NCI-H226 (cell line): ENCODE results near the gene CCDC192.
A peak's percentile ranks its signal among the peaks of the same experiment; 100 is the strongest.

Experiments used
- DNase-seq: peaks from one replicate; pipeline ENCODE4 v3.0.0-alpha.2; 2015

The CCDC192 gene

DNA sequence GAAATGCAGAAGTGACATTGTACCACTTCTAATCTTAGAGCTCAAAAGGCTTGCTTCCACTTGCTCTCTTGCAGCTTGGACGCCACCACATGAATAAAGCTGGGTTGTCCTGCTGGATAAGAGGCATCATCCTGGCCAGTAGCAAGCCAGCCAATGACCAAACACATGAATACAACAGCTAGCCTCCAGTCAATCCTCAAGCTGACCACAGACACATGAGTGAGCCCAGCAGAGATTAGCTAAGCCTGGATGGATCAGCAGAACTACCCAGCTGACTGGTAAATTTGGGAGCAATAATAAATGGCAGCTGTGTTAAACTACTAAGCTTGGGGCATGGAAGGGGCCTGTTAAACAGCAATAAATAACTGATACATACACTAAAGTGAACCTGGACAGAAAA, 259.3 kb downstream of the CCDC192 start:
- no peak for DNase-seq

DNA sequence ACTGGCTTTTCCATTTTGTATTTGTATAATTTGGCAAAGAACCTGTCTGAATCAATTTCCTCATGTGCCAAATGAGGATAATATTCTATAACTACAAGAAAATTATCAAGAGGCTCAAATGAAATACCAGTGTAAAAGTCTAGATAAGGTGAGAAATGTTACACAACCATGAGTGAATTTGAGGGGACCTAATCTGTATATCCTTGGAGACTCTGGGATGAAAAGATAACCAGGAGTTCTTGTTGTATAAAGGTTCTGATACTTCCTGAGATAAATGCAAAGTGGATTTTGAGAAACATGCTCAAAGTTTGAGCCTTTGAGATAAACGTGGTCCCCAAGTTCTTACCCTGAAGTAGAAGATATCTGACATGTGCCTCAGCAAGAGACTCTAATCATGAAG, 260.0 kb downstream of the CCDC192 start:
- no peak for DNase-seq

DNA sequence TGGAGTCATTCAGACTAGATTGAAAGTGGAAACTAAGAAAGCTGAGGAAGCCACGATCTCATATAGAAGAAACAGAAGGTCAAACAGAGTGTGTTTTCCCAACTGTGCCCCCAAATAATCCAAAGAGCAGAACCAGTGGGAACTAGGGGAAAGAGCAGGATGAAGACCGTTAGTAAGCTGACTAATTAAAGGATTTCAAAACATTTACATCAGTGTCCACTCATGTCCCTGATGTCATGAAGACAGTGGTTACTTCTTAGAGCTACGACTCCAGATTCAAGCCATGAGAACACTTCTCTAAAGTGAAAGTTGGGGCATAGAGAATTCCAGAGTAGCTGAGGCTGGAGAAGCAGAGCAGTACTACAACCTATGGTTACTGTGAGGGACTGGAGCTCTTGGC, 260.7 kb downstream of the CCDC192 start:
- no peak for DNase-seq

DNA sequence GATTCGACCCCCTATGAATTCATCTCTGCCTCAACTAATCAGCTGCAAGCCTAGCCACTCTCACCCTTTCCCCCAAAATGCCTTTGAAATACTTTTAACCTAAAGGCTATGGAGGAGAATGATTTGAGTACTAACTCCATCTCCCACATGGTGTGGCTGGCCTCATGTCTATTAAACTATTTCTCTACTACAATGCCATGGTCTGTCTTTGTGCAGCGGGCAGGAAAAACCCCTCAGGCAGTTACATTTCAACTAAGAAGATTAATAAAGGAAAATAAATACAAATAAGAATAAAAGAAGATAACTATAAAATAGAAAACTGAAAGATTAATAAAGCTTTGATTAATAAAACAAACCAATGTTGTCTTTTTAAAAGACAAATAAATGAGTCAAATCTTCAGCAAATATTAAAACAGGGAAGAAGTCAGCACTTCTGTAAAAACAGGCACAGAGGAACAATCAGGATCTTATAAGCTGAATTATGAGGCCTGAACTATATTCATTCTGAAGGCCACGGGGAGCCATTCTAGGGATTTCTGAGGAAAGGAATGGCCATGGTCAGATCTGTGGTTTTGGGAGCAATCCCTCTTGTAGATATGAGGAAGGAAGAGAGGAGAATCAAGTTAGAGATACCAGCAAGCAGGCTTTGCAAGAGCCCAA, 264.3 kb downstream of the CCDC192 start:
- DNase-seq, result no peak

DNA sequence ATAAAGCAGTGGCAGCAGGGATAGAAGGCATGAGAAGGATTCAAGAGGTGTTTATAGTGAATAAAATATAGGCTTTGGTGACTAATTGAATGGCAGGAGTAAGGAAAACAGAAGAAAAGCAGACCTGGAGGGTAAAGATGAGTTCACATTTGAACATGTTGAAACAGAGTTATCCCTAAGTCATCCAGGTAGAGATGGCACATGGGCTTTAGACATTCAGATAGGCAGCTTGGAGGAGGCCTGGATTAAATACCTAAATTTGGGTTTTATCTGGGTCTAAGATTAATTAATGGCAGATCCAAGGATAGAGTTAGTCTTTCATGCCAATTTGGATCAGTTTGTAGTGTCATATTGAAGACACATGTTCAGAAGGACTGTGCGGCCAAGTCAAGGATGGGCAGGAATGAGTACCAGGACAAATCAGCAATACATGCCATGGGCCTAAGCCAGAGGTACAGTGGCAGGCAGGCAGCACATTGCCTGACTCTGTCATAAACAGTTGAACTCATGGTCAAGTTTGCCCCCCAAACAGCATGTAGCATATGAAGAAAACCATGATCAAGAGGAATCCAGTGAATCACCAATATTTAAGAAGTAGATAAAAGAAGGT, 264.9 kb downstream of the CCDC192 start:
- DNase-seq, result no peak

DNA sequence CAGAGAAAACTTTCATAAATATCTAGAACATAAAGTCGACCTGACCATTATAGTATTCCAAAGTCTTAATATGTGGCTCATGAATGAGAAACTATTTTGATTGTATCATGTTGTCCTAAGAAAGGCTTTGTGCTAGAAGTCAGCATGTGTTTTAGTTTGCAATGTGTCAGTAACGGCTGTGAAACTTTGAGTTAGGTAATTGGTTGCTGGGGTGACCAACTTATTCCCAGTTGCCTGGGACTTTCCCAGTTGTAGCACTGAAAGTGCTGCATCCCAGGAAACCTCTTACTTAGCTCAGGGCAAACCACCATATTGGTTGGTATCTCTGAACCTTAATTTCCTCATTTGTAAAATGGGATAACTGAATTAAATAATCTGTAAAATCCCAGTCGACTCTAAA, 265.8 kb downstream of the CCDC192 start:
- no peak for DNase-seq

DNA sequence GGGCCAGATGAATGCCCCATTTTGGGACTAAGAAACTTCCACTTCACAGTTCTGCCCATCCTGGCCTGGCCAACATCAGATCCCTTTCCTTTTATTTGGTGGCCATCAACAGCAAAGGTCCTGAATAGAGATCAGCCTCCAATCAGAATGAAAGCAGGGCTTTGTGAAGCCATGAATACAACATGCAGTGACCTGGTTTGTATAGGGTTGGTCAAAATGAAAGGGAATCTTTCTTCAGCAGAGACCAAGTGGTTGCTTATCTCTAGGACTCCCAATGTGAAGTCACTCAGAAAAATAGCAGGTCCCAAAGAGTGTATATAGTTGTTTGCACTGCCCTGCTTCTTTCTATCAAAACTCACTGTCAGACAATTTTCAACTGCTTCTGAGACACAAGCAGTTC, 266.5 kb downstream of the CCDC192 start:
- DNase-seq, result no peak

DNA sequence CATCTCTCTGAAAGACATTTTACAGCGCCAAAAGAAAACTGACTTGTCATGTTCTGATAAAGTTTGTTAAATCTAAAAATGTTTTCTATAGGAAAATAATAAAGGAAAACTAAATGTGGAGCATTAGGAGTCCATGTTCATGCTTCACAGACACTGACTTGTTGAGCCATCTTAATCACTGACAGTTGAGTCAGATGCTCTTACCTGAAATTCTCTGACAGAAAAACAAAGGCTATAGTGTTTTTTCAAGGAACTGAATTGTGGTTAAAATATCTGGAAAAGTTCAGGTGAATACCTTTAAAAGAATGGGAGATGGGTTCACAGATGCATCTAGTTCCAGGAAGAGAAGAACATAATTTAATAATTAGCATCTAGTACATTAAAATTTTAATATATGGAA, 266.9 kb downstream of the CCDC192 start:
- no peak for DNase-seq

DNA sequence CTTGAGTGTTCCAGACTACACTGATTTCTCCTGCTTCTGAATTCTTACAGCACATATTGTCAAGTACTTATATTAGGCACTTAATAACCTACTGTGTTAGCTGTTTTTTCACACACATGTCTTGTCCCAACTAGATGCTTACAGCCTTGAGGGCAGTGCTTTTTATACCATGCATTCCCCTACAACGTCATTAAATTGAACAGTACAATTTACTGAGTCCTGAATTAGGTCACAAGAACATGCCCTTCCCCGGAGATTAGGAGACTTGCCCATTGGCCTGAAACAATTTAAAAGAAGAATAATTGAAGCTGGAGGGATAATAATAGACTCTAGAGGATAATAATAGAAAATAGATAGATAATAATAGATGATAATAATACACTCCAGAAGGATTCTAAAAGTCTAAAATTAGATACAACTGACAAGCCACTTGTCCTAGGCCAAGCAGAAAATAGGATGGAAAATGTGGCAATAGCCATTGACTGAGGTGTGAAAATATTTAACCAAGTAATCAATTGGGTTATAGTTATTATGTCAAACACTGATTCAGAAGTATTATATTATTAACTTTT, 267.7 kb downstream of the CCDC192 start:
- no peak for DNase-seq

DNA sequence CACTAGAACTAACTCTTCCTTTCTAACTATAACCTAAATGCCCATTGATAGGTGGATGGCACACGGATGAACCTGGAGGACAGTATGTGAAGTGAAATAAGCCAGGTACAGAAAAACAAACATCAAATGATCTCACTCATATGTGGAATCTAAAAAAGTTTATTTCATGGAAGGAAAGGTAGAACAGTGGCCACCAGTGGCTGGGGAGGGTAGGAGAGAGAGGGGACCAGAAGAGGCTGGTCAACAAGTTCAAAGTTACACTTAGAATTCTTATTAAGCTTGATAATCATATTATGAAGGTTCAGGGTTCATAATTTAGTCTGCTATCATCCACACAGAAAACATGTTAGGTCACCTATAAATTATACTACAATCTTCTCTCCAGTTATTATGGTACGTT, 272.8 kb downstream of the CCDC192 start:
- no peak for DNase-seq

DNA sequence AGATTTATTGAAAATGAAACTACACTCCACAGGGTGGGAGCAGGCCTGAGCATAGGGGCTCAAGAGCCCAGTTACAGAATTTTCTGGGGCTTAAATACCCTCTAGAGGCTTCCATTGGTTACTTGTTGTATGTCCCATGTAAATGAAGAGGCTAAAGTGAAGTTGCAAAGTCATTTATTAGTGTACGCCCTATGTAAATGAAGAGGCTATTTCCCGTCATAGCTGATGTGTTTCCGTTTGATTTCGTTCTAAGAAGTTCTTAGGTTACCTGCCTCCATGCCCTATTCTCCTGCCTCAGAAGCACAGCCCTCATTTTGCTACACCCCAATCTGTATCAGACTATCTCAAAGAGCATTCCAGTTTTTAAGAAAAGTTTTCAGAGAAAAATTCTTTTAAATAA, 273.3 kb downstream of the CCDC192 start:
- no peak for DNase-seq

DNA sequence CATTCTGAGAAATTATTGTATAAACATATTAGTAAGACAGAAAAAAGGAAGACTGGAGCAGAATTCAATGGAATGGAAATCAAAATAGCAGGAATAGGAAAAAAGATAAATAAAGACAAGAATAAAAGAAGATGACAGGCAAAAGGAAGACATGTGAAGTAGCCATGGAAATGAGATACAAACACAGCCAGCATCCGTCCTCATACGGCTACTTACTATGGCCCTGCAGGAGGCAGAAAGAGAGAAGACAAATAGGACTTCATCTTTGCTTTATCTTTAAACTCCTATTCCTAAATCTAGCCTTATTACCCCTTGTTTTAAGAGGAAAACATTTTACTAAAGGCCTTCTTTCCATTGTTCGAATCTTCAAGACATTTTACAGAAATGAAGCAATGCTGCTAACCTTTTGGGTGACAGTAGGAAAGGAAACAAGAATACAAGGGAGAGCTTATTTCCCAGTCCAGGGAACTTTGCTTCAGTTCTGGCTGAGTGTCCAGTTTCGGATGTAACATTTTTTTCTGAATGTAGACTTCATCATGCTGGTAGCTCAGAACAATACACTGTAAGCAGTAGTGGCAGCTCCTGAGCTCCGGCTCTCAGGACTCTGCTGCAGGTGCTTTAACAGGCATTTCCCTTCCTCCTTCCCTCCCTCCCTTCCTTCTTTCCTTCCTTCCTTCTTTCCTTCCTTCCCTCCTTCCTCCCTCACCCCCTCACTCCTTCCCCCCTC, 274.0 kb downstream of the CCDC192 start:
- DNase-seq, result no peak

DNA sequence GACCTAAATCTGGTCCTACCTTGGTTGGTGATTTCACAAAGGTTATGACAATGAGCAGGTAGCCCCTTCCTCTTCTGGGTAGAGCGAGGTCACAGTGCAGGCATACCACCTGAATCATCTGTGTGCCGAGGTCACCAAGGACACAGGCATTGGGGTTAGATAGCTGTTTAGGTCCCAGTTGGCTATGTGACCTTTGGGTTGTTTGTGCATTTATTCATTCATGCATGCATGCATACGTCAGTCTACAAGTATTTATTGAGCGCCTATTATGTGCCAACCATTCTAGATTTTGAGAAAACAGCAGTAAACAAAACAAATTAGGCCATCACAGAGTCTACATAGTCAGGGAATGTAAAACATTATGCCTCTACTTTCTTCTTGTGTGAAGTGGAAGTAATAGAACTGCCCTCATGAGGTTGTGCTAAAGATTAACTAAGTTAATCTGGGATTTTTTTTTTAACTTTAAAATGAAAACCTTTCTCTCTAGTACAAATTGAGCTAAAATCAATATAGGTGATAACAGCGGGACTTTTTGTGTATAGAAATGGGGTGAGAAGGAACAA, 275.6 kb downstream of the CCDC192 start:
- no peak for DNase-seq

DNA sequence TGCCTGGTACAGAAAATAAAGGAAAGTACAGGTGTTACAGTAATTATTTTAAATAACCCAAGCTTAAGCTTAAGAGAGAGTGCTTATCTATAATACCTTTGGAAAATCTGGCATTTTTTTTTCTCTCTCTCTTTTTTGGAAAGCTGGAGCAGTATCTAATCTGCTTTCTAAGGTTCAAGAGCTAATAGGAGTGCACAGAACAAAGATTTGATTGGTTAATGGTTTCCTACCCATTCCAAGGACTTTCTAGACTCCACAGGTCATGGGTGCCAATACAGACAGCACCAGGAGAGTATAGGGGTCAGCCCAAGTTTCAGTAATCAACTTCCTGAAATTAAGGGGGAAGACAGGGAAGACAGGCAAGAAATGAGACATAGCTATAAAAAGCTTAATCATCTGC, 276.3 kb downstream of the CCDC192 start:
- DNase-seq, result no peak

DNA sequence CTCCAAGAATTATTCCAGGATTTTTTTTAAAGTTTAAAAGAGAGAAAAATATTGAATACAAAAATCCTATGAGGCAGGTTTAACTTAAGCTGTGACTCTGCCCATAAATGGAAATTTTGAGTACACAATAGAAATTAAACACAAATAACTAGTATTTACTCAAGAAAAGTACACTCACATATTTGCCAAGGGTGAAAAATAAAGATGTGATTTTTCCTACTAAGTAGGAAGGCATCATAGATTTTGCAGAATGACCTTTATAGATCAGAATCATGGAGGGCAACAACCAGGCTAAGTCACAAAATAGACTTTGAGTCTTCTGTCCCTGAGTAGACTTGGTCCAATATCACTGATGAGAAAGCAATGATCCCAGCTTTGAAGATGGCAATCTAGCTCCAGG, 277.7 kb downstream of the CCDC192 start:
- no peak for DNase-seq

DNA sequence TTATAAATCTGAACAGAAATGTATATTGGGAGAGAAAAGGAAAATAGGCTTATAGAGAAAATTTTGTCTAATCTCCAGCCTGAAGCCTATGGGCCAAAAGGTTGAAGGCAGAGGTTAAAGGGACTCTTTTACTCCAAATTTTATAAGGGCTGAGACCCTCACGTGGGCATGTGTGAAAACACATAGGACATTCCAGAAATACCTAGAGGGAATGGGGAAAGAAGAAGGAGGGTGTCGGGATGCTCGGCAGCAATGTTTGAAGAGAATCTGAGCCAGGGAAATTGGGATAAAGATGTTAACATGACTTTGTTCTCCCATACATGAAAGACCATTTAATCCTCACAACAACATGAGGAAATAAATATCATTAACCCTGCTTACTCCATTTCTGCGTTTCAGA, 278.3 kb downstream of the CCDC192 start:
- DNase-seq, result no peak

DNA sequence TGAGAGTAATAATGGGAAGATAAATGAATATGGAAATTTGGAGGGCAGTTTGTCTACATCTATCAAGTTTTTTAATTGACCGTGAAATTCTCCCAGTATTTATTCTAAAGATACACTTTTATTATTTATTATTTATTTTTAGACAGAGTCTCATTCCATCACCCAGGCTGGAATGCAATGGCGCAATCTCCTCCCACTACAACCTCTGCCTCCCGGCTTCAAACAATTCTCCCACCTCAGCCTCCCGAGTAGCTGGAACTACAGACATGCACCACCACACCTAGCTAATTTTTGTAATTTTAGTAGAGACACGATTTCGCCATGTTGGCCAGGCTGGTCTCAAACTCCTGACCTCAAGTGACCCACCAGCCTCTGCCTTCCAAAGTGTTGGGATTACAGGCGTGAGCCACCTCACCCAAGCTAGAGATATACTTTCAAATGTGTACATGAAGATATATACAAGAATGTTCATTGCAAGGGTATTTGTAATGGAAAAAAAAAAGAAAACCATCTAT, 282.7 kb downstream of the CCDC192 start:
- DNase-seq, result peak; percentile 17

DNA sequence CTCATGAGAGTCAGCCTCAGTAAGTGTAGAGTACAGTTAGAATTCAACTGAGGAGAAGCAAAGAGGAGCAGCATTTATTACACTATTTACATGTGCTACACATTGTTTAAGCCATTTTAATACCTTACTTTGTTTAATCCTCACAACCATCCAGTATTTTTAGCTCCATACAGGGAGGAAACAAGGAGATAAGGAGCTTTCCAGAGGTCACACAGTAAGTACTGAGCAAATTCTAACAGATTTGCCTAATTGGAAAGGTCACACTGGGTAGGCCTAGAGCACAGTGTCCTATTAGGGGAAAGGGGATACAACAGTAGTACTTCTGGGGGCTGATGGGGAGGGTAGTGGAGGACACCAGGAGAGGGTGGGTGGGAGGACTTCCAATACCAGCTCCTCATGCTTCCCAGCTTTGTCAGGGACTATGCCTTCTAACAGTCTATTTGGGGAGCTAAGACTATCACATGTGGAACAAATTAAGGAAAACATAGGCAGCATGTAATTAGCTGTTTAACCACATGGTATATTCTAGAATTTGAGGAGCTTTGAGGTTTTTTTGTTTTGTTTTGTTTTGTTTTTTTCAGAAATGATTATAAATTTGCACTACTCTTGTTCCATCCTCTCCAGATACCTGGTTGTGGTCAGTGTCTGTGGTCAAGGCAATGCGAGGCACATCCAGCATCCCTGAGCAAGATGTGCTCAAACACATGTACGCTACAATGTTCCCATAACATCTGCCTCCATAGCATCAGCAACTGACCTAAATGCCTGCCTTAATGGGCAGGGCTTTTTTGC, 284.4 kb downstream of the CCDC192 start:
- no peak for DNase-seq

DNA sequence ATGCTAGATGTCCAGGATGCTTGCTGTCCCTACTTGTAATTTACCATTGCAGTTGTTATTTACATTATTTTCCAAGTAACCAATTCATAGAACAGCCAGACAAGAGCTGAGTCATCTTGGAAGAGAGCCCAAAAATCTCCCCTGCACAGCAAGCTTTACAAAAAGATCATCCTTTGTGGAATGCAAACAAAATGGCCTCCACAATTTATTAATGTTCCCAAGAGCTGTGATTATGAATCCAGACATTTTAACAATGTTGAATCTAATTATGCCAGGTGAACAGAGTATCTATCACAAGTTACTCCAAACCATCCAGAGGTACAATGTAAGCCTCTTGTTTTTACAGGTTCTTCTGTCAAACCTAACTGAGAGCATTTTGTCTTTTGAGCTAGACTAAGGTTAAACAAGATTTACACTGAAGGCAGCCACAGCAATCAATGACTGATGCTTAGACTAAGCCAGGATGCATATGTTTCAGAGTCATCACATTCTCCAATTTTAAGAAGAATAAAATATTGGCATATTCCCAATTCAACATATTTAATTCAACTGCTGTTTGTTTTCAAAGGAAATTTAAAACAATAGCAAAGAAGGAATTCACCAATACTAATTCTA, 285.1 kb downstream of the CCDC192 start:
- peak; percentile 75 for DNase-seq
